GM23248 (cell line): ENCODE results near the gene ME2.

Experiments
- EZH2 ChIP-seq: fragments of 200-600 bp; sonication (generic); IDR thresholded peaks from 2 replicates; pipeline ENCODE4 v1.6.1; 2018; ENCODE audit warnings: antibody characterized with exemption, mild to moderate bottlenecking; ENCODE audit not compliant: insufficient read depth, poor library complexity, severe bottlenecking
- EZH2phosphoT487 ChIP-seq: fragments of 200-600 bp; sonication (generic); IDR thresholded peaks from 2 replicates; pipeline ENCODE4 v1.6.1; 2018; ENCODE audit warnings: antibody characterized with exemption, moderate library complexity, mild to moderate bottlenecking, low read depth; ENCODE audit not compliant: insufficient read depth

- TF ChIP-seq EZH2, result no peak
- TF ChIP-seq EZH2phosphoT487, result no peak
Measured at GRCh38 chr18:50898919-50899318, 20.0 kb downstream of the ME2 start.
